ENCODE measurements around the gene SLC25A29. TPM values are rescaled to one million over a fixed set of nuclear protein-coding genes. Genes with fewer than 3 reads are reported as not detected.

The SLC25A29 gene
- total and polyA plus RNA-seq, 2 of the 4 experiments (the other 2 are of a cell fraction): 6.5 to 37.7 TPM

- H3K27ac ChIP-seq (ENCODE audit: insufficient read depth, low read length): no peak overlapping the region
- ChIA-PET CTCF (interaction anchor here (0.5 to 1.2 kb wide), 5 partner anchors 10 to 44 kb away, joined by 3 to 4 read pairs (median 3); no protein-coding TSS in a partner anchor), POLR2A (ENCODE audit: unreplicated experiment) (no interaction called here)
- peak overlapping the region; percentile 8; the same call in 1 of the 2 replicates for H3K14ac ChIP-seq (replicated peaks; ENCODE audit: low read depth, low read length)
- no peak overlapping the region for H2BK120ac ChIP-seq (ENCODE audit: low read depth, low read length)
- no peak overlapping the region for H3K4ac ChIP-seq (ENCODE audit: low read depth, low read length)
- H2AFZ ChIP-seq (replicated peaks; ENCODE audit: low read length, poor library complexity): no peak overlapping the region
- H3K9me3 ChIP-seq (ENCODE audit: control insufficient read depth, insufficient read depth, low read length): no peaks in the 10 kb centered on the region
- intact Hi-C loops (cut with micrococcal nuclease) (loop anchor here (2.0 kb wide), 1 partner anchor 136 kb away; the partner anchor contains the start of gene WDR25), in situ Hi-C loops (cut with MboI; ENCODE audit: low sequenced_read_pairs) (no loop called here), dilution Hi-C loops (cut with HindIII; ENCODE audit: low sequenced_read_pairs, unreplicated experiment) (no loop called here)
- no peak overlapping the region for H2BK15ac ChIP-seq (ENCODE audit: low read depth, low read length)
- 29% methylated on average over 2 of the region's 3 CpGs; no CpG with 5 or more reads in 1 of the 2 experiments for WGBS, 2 experiments (ENCODE audit: extremely low coverage in 2 of 2, insufficient read length in 1 of 2)
- 0 out of 2 replicates have a peak, but pooled peaks cover 2% of the 10 kb centered on the region for H3K36me3 ChIP-seq (ENCODE audit: control insufficient read depth, insufficient read depth, low read length)
- no peak overlapping the region for H2AK9ac ChIP-seq (replicated peaks; ENCODE audit: low read depth, low read length, poor library complexity)
- peaks cover 7% of the 10 kb centered on the region for H3K9me1 ChIP-seq (ENCODE audit: insufficient read depth, low read length)
- ATAC-seq (ENCODE audit: low read depth) (no peak), DNase-seq (no peak)
- H3K18ac ChIP-seq (ENCODE audit: low read depth, low read length): no peak overlapping the region
- no peak overlapping the region for H4K5ac ChIP-seq (ENCODE audit: low read depth, low read length)
- no peak overlapping the region for H2AK5ac ChIP-seq (ENCODE audit: low read depth, low read length)
- H3K79me1 ChIP-seq (ENCODE audit: low read depth in 1 of 2, low read length in 2 of 2): peaks cover 0 to 24% of the 10 kb centered on the region in 2 experiments; a peak in 3 of 4 replicates
- no TSS peak for BruUV-seq (replicated peaks)
- H2BK5ac ChIP-seq (ENCODE audit: low read depth, low read length, poor library complexity, severe bottlenecking): peak overlapping the region; percentile 77
- H4K20me1 ChIP-seq (ENCODE audit: insufficient read depth, low read length): peaks cover 84% of the 10 kb centered on the region
- no peaks in the 10 kb centered on the region for H3K27me3 ChIP-seq (ENCODE audit: control insufficient read depth, insufficient read depth, low read length)
- no peak overlapping the region for H2BK20ac ChIP-seq (ENCODE audit: low read depth, low read length)
- no peak overlapping the region for H4K8ac ChIP-seq (ENCODE audit: low read depth in 2 of 2, low read length in 2 of 2)
- peak overlapping the region; percentile 55; the same call in 1 of the 2 replicates for H3K9ac ChIP-seq (ENCODE audit: low read depth, low read length)
- peak overlapping the region; percentile 78 for H3K4me2 ChIP-seq (ENCODE audit: low read depth, low read length)
- peak overlapping the region; percentile 26 for H3K23ac ChIP-seq (ENCODE audit: low read depth, low read length)
- H4K91ac ChIP-seq (ENCODE audit: insufficient read depth, low read depth, low read length): no peak overlapping the region
- H3K4me3 ChIP-seq (ENCODE audit: insufficient read depth, low read depth, low read length): peak overlapping the region; percentile 100
- peaks cover 9% of the 10 kb centered on the region for H3K4me1 ChIP-seq (ENCODE audit: control insufficient read depth, insufficient read depth, low read length)
- no peak for TF ChIP-seq RAD21 (IDR thresholded peaks at IDR 0.05; ENCODE audit: low read length)
- H3K56ac ChIP-seq (ENCODE audit: extremely low read depth, insufficient read depth, low read length): no peak overlapping the region
Observed at GRCh38 chr14:100241279-100241678, 65.0 kb downstream of the SLC25A29 start.

Small RNA genes lying within 50 kb of the gene (microRNA-seq; reads per million reads assigned to microRNA genes)
- 455 to 507 reads per million in 2 experiments for gene MIR345 (ENCODE audit: insufficient read depth in 1 of 2, insufficient read length in 1 of 2, unreplicated experiment in 1 of 2)
- not detected for gene MIR6764 (ENCODE audit: unreplicated experiment)
- not detected for gene RN7SL523P (ENCODE audit: insufficient read depth, insufficient read length)

Small RNA genes lying within 50 kb of the gene (small RNA-seq; reads per million reads assigned to genes)
- gene MIR345: 0.42 to 40.7 (median 19.3) reads per million in 5 experiments
- 0 reads per million in 5 experiments for gene RN7SL523P

Other genes starting within 250 kb of the SLC25A29 start
- 7.2 TPM in 2 replicates for gene EVL, start 241.0 kb downstream of the SLC25A29 start, total RNA-seq (2012; rRNA removed)
- gene EVL, start 241.0 kb downstream of the SLC25A29 start, polyA plus RNA-seq (2012; rRNA removed): 36.5 and 36.6 TPM in 2 replicates
- gene DEGS2, start 146.8 kb downstream of the SLC25A29 start, total RNA-seq (2012; rRNA removed): not detected in 2 replicates
- not detected in 2 replicates for gene DEGS2, start 146.8 kb downstream of the SLC25A29 start, polyA plus RNA-seq (2012; rRNA removed)
- gene YY1, start 67.3 kb downstream of the SLC25A29 start, total RNA-seq (2012; rRNA removed): 26.7 and 29.9 TPM in 2 replicates
- gene YY1, start 67.3 kb downstream of the SLC25A29 start, polyA plus RNA-seq (2012; rRNA removed): 21.1 and 21.7 TPM in 2 replicates
- gene SLC25A47, start 16.9 kb upstream of the SLC25A29 start, total RNA-seq (2012; rRNA removed): not detected in 2 replicates
- not detected in 2 replicates for gene SLC25A47, start 16.9 kb upstream of the SLC25A29 start, polyA plus RNA-seq (2012; rRNA removed)
- 22.5 and 25.8 TPM in 2 replicates for gene WDR25, start 70.0 kb upstream of the SLC25A29 start, total RNA-seq (2012; rRNA removed)
- 16.6 and 16.9 TPM in 2 replicates for gene WDR25, start 70.0 kb upstream of the SLC25A29 start, polyA plus RNA-seq (2012; rRNA removed)

Data from IMR-90 (cell line).